Skeletal muscle cell (primary cell): ENCODE measurements around the gene SELENON.

Experiments used
- DNase-seq: peaks from one replicate; pipeline ENCODE4 v3.0.0-alpha.2; 2010; ENCODE audit warnings: low read depth
- H3K4me3 ChIP-seq: 2 replicates; pipeline ENCODE4 v1.5.1; 2011; ENCODE audit warnings: low read depth, mild to moderate bottlenecking, control low read depth, low read length, moderate library complexity

Gene SELENON

GRCh38 chr1:25854554-25854953 lies 54.6 kb downstream of the SELENON start:
- DNase-seq = no peak
- H3K4me3 ChIP-seq = no peak overlapping the region

GRCh38 chr1:25856856-25857255 lies 56.9 kb downstream of the SELENON start:
- no peak for DNase-seq
- H3K4me3 ChIP-seq = no peak overlapping the region

- H3K4me3 ChIP-seq = peak overlapping the region; percentile 76
These were observed 58.5 kb downstream of the SELENON start for GRCh38 chr1:25858494-25858893.

GRCh38 chr1:25858906-25859789 lies 59.2 kb downstream of the SELENON start, which contains the start of gene AUNIP:
AUNIP (minus strand) TSS chr1:25859457; CDS start chr1:25859357, 100 bp downstream.
- peak within 1 kb of the TSS; percentile 76 for H3K4me3 ChIP-seq
- DNase-seq = peak; percentile 59

More at GRCh38 chr1:25858494-25858893, 58.5 kb downstream of the SELENON start:
- DNase-seq = no peak

GRCh38 chr1:25861316-25862286 lies 61.6 kb downstream of the SELENON start:
- no peak for DNase-seq
- H3K4me3 ChIP-seq = no peak overlapping the region

GRCh38 chr1:25862785-25863485 lies 62.9 kb downstream of the SELENON start:
- H3K4me3 ChIP-seq = no peak overlapping the region
- DNase-seq = no peak

GRCh38 chr1:25863486-25864262 lies 63.7 kb downstream of the SELENON start:
- no peak overlapping the region for H3K4me3 ChIP-seq
- DNase-seq = no peak

- no peak overlapping the region for H3K4me3 ChIP-seq
- DNase-seq = no peak
These were observed 64.4 kb downstream of the SELENON start for GRCh38 chr1:25864434-25864833.

GRCh38 chr1:25866288-25866687 lies 66.3 kb downstream of the SELENON start:
- no peak overlapping the region for H3K4me3 ChIP-seq
- DNase-seq = no peak

GRCh38 chr1:25867210-25867991 lies 67.4 kb downstream of the SELENON start:
- DNase-seq = no peak
- no peak overlapping the region for H3K4me3 ChIP-seq
